ENCODE results near the gene RFNG. TPM values are rescaled to one million over a fixed set of nuclear protein-coding genes. Genes with fewer than 3 reads are reported as not detected.
A peak's percentile ranks its signal among the peaks of the same experiment; 100 is the strongest.

RFNG gene
- total RNA-seq, 2 donors from 2014 or later, result 46.3 to 54.5 TPM

DNA sequence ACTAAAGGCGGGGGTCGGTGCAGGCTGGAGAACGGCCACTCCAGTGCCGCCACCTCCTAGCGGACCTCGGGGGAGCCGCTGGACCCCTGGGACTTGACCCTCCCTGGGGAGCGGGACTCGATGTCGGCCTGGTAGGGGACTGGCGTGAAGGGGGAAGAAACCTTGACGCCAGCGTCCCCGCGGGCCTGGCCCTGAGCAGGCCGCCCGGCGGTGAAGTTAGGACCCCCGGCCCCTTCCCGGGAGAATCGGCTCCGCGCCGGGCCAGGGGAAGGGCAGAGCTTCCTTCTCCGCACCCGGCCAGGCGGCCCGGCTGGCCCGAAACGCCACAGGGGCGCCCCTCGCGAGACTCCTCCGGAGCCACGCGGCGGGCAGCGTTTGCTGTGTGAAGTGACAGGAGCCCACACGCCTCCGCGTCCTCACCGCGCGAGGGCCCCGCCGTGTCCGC, 13.6 kb upstream of the RFNG start:
- H3K27me3 Mint-ChIP-seq (ENCODE audit: insufficient read depth), result peaks cover 7% of the 10 kb centered on the region
- H3K36me3 Mint-ChIP-seq (ENCODE audit: low read depth), result peaks cover 4% of the 10 kb centered on the region
- 2 to 11% methylated on average over 7 to 47 of the region's 47 CpGs for WGBS, 2 experiments (ENCODE audit: insufficient coverage in 1 of 2, insufficient read length in 1 of 2)
- TF ChIP-seq, protein P1, sequence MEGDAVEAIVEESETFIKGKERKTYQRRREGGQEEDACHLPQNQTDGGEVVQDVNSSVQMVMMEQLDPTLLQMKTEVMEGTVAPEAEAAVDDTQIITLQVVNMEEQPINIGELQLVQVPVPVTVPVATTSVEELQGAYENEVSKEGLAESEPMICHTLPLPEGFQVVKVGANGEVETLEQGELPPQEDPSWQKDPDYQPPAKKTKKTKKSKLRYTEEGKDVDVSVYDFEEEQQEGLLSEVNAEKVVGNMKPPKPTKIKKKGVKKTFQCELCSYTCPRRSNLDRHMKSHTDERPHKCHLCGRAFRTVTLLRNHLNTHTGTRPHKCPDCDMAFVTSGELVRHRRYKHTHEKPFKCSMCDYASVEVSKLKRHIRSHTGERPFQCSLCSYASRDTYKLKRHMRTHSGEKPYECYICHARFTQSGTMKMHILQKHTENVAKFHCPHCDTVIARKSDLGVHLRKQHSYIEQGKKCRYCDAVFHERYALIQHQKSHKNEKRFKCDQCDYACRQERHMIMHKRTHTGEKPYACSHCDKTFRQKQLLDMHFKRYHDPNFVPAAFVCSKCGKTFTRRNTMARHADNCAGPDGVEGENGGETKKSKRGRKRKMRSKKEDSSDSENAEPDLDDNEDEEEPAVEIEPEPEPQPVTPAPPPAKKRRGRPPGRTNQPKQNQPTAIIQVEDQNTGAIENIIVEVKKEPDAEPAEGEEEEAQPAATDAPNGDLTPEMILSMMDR (conservative IDR thresholded peaks at IDR 0.05), result no peak
- H3K9ac ChIP-seq (ENCODE audit: extremely low read depth, low read length, poor library complexity, severe bottlenecking), result peak overlapping the region; percentile 74
- H3K9me3 Mint-ChIP-seq, result no peaks in the 10 kb centered on the region
- H3K4me3 Mint-ChIP-seq, result peak overlapping the region; percentile 68
- peak overlapping the region; percentile 82 for H3K4me3 ChIP-seq (ENCODE audit: low read length)
- no peak for DNase-seq
- H3K27me3 ChIP-seq (ENCODE audit: control insufficient read depth, insufficient read depth, low read length, poor library complexity, severe bottlenecking), result peaks cover 3% of the 10 kb centered on the region
- H3K9me3 ChIP-seq (ENCODE audit: control insufficient read depth, low read length), result no peaks in the 10 kb centered on the region
- peaks cover 5% of the 10 kb centered on the region for H3K4me1 Mint-ChIP-seq
- H3K4me1 ChIP-seq (ENCODE audit: control insufficient read depth, insufficient read depth, low read length), result peaks cover 4% of the 10 kb centered on the region
- H3K27ac Mint-ChIP-seq, result no peak overlapping the region
- H3K27ac ChIP-seq (ENCODE audit: low read depth, low read length), result no peak overlapping the region
- peaks cover 14% of the 10 kb centered on the region for H3K36me3 ChIP-seq (ENCODE audit: control insufficient read depth, insufficient read depth, low read length)

DNA sequence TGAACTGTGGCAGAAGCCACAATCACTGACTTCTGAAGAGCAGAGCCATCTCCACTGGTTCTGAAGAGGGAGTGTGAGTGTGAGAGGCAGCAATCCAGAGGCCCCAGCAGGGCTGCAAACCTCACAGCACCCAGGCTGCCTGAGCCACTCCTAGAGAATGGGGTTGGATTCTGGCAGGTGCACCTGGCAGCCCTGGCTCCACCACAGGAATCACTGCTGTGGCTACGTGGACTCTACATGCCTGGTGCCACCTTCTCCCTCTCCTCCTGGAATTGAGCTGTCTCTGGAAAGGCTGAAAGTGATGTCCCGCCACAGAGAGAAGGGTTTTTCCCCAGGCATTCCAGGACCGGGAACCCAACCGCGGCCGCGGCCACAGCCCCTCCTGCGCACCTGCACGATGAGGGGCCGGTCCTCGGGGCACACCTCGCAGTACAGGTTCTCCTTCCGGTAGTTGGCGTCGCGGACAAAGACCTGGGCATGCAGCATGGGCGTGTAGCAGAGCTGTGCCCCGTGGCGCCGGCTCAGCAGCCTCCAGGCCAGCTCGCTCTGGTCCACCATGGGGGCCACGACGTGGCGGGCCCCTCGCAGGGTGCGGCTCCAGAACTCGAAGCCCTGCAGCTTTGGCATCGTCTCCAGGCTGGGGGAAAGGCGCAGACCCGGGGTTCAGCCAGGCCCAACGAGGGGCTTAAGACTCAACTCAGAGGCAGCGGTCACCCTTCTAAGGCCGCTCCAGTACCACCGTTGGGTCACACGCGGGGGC, 13.0 kb upstream of the RFNG start:
- Mint-ChIP-seq H3K9me3 (no peaks in the 10 kb centered on the region), H3K4me3 (peak overlapping the region; percentile 68), H3K27ac (no peak overlapping the region), H3K36me3 (ENCODE audit: low read depth) (peaks cover 5% of the 10 kb centered on the region), H3K27me3 (ENCODE audit: insufficient read depth) (peaks cover 1% of the 10 kb centered on the region), H3K4me1 (peaks cover 5% of the 10 kb centered on the region)
- peak overlapping the region; percentile 74 for H3K9ac ChIP-seq (ENCODE audit: extremely low read depth, low read length, poor library complexity, severe bottlenecking)
- peak overlapping the region; percentile 82 for H3K4me3 ChIP-seq (ENCODE audit: low read length)
- peaks cover 14% of the 10 kb centered on the region for H3K36me3 ChIP-seq (ENCODE audit: control insufficient read depth, insufficient read depth, low read length)
- 64 to 74% methylated on average over 28 to 36 of the region's 36 CpGs for WGBS, 2 experiments (ENCODE audit: insufficient coverage in 1 of 2, insufficient read length in 1 of 2)
- DNase-seq, result no peak
- TF ChIP-seq, protein P1 (conservative IDR thresholded peaks at IDR 0.05), result no peak
- H3K27ac ChIP-seq (ENCODE audit: low read depth, low read length), result no peak overlapping the region
- H3K27me3 ChIP-seq (ENCODE audit: control insufficient read depth, insufficient read depth, low read length, poor library complexity, severe bottlenecking), result no peaks in the 10 kb centered on the region
- H3K4me1 ChIP-seq (ENCODE audit: control insufficient read depth, insufficient read depth, low read length), result peaks cover 4% of the 10 kb centered on the region
- H3K9me3 ChIP-seq (ENCODE audit: control insufficient read depth, low read length), result no peaks in the 10 kb centered on the region

DNA sequence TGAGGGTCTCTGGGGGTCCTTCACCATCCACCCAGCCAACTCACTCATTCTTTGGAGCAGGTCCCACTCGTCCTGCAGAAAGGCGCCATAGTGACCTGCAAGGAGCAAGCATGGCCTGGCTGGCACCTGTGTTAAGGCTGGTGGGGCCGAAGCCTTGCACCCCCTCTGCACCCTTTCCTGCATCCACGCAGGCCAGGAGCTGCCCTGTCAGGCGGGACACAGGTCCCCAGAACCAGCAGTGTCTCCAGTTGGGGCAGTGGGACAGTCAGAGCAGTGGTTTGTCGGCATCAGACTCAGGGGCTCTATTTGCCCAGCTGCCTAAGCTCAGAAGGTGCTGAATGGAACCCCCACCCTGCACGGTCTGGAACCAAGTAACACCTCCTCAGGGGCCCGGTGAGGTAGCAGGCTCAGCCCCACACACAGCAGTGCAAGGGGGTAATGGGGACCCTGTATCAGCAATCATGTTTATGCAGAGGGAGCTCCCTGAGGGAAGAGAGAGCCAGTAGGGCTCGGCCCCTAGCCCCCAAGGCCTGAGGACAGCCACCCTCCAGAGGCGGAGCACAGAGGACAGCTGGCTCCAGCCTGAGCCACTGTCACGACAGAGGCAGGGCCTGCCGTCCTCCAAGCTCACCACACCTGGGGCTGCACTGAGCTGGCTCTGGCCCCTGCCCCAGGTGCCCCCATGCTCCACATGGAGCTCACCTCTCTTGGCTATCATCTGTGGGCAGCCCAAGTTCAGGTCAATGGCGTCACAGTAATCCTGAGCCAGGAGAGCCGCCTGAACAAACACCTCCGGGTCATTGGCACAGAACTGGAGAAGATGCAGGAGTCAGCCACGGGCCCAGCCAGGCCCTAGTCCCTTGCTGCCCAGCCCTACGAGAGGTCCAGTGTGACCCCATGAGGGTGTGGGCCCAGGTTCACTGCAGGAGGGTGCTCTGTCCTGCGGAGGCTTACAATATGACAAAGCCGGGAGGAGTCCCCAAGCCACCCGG, 12.1 kb upstream of the RFNG start:
- H3K4me1 ChIP-seq (ENCODE audit: control insufficient read depth, insufficient read depth, low read length), result peaks cover 4% of the 10 kb centered on the region
- H3K9ac ChIP-seq (ENCODE audit: extremely low read depth, low read length, poor library complexity, severe bottlenecking), result no peak overlapping the region
- 93% methylated on average over 13 to 20 of the region's 20 CpGs for WGBS, 2 experiments (ENCODE audit: insufficient coverage in 1 of 2, insufficient read length in 1 of 2)

More for the DNA sequence above, 12.1 kb upstream of the RFNG start:
- Mint-ChIP-seq H3K27ac (no peak overlapping the region), H3K36me3 (ENCODE audit: low read depth) (peaks cover 5% of the 10 kb centered on the region), H3K27me3 (ENCODE audit: insufficient read depth) (no peaks in the 10 kb centered on the region), H3K4me3 (peak overlapping the region; percentile 68), H3K9me3 (no peaks in the 10 kb centered on the region), H3K4me1 (peaks cover 5% of the 10 kb centered on the region)
- Histone ChIP-seq H3K4me3 (ENCODE audit: low read length) (peak overlapping the region; percentile 82), H3K27me3 (ENCODE audit: control insufficient read depth, insufficient read depth, low read length, poor library complexity, severe bottlenecking) (no peaks in the 10 kb centered on the region), H3K36me3 (ENCODE audit: control insufficient read depth, insufficient read depth, low read length) (peaks cover 14% of the 10 kb centered on the region), H3K27ac (ENCODE audit: low read depth, low read length) (no peak overlapping the region), H3K9me3 (ENCODE audit: control insufficient read depth, low read length) (no peaks in the 10 kb centered on the region)
- no peak for DNase-seq
- TF ChIP-seq, protein P1 (conservative IDR thresholded peaks at IDR 0.05), result no peak
